PC-3 (cell line): ENCODE results near the gene SGMS1. TPM values are rescaled to one million over a fixed set of nuclear protein-coding genes. Genes with fewer than 3 reads are reported as not detected.

ENCODE experiments used
- ATAC-seq: fragments of 200-7000 bp; cut with Tn5 transposase; 2 replicates; pipeline ENCODE4 v1.9.1; 2020; ENCODE audit warnings: mild to moderate bottlenecking, moderate library complexity
- BruUV-seq: library from RNA; stranded (reverse); fragments of 400-500 nt; replicated peaks from 2 replicates; lab custom pipeline; 2021; lab: Mats Ljungman, UMichigan
- CTCF ChIA-PET: fragments of 300-600 bp; sonication (Branson Sonifier 250); formaldehyde crosslinking; loops from one replicate; lab custom pipeline; 2022; ENCODE audit warnings: antibody characterized with exemption; lab: Charles Lee
- POLR2A ChIA-PET: fragments of 300-600 bp; sonication (Branson Sonifier 250); formaldehyde crosslinking; loops from one replicate; lab custom pipeline; 2022; ENCODE audit warnings: antibody characterized with exemption; ENCODE audit not compliant: unreplicated experiment; lab: Charles Lee
- DNase-seq: peaks from one replicate; pipeline ENCODE4 v3.0.0-alpha.2; 2015
- H2AFZ ChIP-seq: fragments of 300-600 bp; sonication (generic); 2 replicates; pipeline ENCODE4 v1.6.0; 2016; ENCODE audit warnings: antibody characterized with exemption, low read length
- H3F3A ChIP-seq: fragments of 300-600 bp; sonication (generic); one replicate; pipeline ENCODE4 v1.6.0; 2017; ENCODE audit warnings: antibody characterized with exemption, low read length, control low read depth, mild to moderate bottlenecking; ENCODE audit not compliant: unreplicated experiment
- H3K27ac ChIP-seq: fragments of 300-600 bp; sonication (generic); 2 replicates; pipeline ENCODE4 v1.5.1; 2016; ENCODE audit warnings: mild to moderate bottlenecking, low read length
- H3K27me3 ChIP-seq: fragments of 300-600 bp; sonication (generic); 2 replicates; pipeline ENCODE4 v1.6.1; 2016; ENCODE audit warnings: low read length, mixed read lengths
- H3K36me3 ChIP-seq: fragments of 300-600 bp; sonication (generic); 2 replicates; pipeline ENCODE4 v1.6.1; 2016; ENCODE audit warnings: low read depth, mixed run types, low read length, mixed read lengths
- H3K4me1 ChIP-seq: fragments of 300-600 bp; sonication (generic); 2 replicates; pipeline ENCODE4 v1.5.1; 2016; ENCODE audit warnings: low read length; ENCODE audit not compliant: insufficient read depth
- H3K4me2 ChIP-seq: fragments of 300-600 bp; sonication (generic); 2 replicates; pipeline ENCODE4 v1.6.0; 2016; ENCODE audit warnings: low read length
- H3K4me3 ChIP-seq: fragments of 300-600 bp; sonication (generic); 2 replicates; pipeline ENCODE4 v1.5.1; 2016; ENCODE audit warnings: mild to moderate bottlenecking, low read length, mixed read lengths
- H3K79me2 ChIP-seq: fragments of 300-600 bp; sonication (generic); 2 replicates; pipeline ENCODE4 v1.6.1; 2017; ENCODE audit warnings: low read length, mixed read lengths
- H3K9ac ChIP-seq: fragments of 300-600 bp; sonication (generic); 2 replicates; pipeline ENCODE4 v1.6.0; 2016; ENCODE audit warnings: mild to moderate bottlenecking, low read length
- H3K9me2 ChIP-seq: fragments of 300-600 bp; sonication (generic); replicated peaks from 2 replicates; pipeline ENCODE4 v1.6.1; 2016; ENCODE audit warnings: mixed run types, low read length, mixed read lengths
- H3K9me3 ChIP-seq: fragments of 300-600 bp; sonication (generic); 2 replicates; pipeline ENCODE4 v1.6.1; 2016; ENCODE audit warnings: low read length, mixed read lengths
- H4K20me1 ChIP-seq: fragments of 300-600 bp; sonication (generic); 2 replicates; pipeline ENCODE4 v1.6.1; 2016; ENCODE audit warnings: low read length, mixed read lengths
- CTCF ChIP-seq: fragments of 300-600 bp; sonication (generic); conservative IDR thresholded peaks from 2 replicates; pipeline ENCODE4 v1.5.1; 2017; ENCODE audit warnings: antibody characterized with exemption, low read depth, mild to moderate bottlenecking, low read length
- EZH2 ChIP-seq: fragments of 300-600 bp; sonication (generic); IDR thresholded peaks from one replicate; pipeline ENCODE4 v1.6.1; 2017; ENCODE audit warnings: antibody characterized with exemption, mild to moderate bottlenecking, low read length; ENCODE audit not compliant: unreplicated experiment
- EZH2phosphoT487 ChIP-seq: fragments of 300-600 bp; sonication (generic); IDR thresholded peaks from 2 replicates; pipeline ENCODE4 v1.6.1; 2018; ENCODE audit warnings: mild to moderate bottlenecking, antibody characterized with exemption, low read length, borderline replicate concordance
- intact Hi-C: fragments of 100-400 bp; cut with micrococcal nuclease; formaldehyde crosslinking; loops from 2 replicates; pipeline ENCODE4 v1.9.0; 2023
- total RNA-seq: library from RNA; depleted of rRNA; stranded (reverse); fragments of >200 nt; gene quantifications from 2 replicates; pipeline ENCODE4 v1.2.3, GENCODE V29; 2014

Gene SGMS1
- total RNA-seq, 1 experiment from 2014 or later = 61.4 TPM

- H3K4me2 ChIP-seq = no peak overlapping the region
- H3K27me3 ChIP-seq = no peaks in the 10 kb centered on the region
- no peaks in the 10 kb centered on the region for H4K20me1 ChIP-seq
- H3K4me3 ChIP-seq = no peak overlapping the region
- POLR2A ChIA-PET = no interaction called here
- ATAC-seq (no peak; the same call in 1 of the 2 replicates), DNase-seq (no peak)
- H3K9me3 ChIP-seq = no peaks in the 10 kb centered on the region
- no peaks in the 10 kb centered on the region for H3K9me2 ChIP-seq
- TF ChIP-seq EZH2phosphoT487 (no peak), CTCF (no peak), EZH2 (no peak)
- H2AFZ ChIP-seq = no peak overlapping the region
- intact Hi-C loops = no loop called here
- no peak overlapping the region for H3K27ac ChIP-seq
- H3K4me1 ChIP-seq = no peaks in the 10 kb centered on the region
- H3F3A ChIP-seq = no peaks in the 10 kb centered on the region
- H3K79me2 ChIP-seq = no peaks in the 10 kb centered on the region
- CTCF ChIA-PET = no interaction called here
- H3K9ac ChIP-seq = no peak overlapping the region
- BruUV-seq = TSS peak; percentile 25
- H3K36me3 ChIP-seq = peaks cover 15% of the 10 kb centered on the region
Measured at GRCh38 chr10:50343702-50344331, 279.9 kb downstream of the SGMS1 start.

- H3K9me2 ChIP-seq = no peaks in the 10 kb centered on the region
- H3K4me3 ChIP-seq = no peak overlapping the region
- intact Hi-C loops = no loop called here
- no peak overlapping the region for H2AFZ ChIP-seq
- H3K79me2 ChIP-seq = no peaks in the 10 kb centered on the region
- TF ChIP-seq CTCF (no peak), EZH2 (no peak), EZH2phosphoT487 (no peak)
- no peak overlapping the region for H3K9ac ChIP-seq
- no peaks in the 10 kb centered on the region for H3K27me3 ChIP-seq
- peaks cover 15% of the 10 kb centered on the region for H3K36me3 ChIP-seq
- H3K4me2 ChIP-seq = no peak overlapping the region
- H3K27ac ChIP-seq = no peak overlapping the region
- CTCF ChIA-PET = no interaction called here
- no TSS peak for BruUV-seq
- H3K9me3 ChIP-seq = no peaks in the 10 kb centered on the region
- no peaks in the 10 kb centered on the region for H3K4me1 ChIP-seq
- no peaks in the 10 kb centered on the region for H3F3A ChIP-seq
- POLR2A ChIA-PET = no interaction called here
- DNase-seq = no peak
- H4K20me1 ChIP-seq = no peaks in the 10 kb centered on the region
- no peak for ATAC-seq
Measured at GRCh38 chr10:50341987-50342386, 281.8 kb downstream of the SGMS1 start.

- H3K9me2 ChIP-seq = no peaks in the 10 kb centered on the region
- no peak overlapping the region for H3K4me3 ChIP-seq
- H3K4me2 ChIP-seq = no peak overlapping the region
- H3K79me2 ChIP-seq = no peaks in the 10 kb centered on the region
- no peaks in the 10 kb centered on the region for H3K36me3 ChIP-seq
- no peaks in the 10 kb centered on the region for H3K9me3 ChIP-seq
- TF ChIP-seq CTCF (no peak), EZH2phosphoT487 (no peak), EZH2 (no peak)
- no peak for DNase-seq
- CTCF ChIA-PET = no interaction called here
- H3K27me3 ChIP-seq = no peaks in the 10 kb centered on the region
- no peak for ATAC-seq
- peaks cover 9% of the 10 kb centered on the region for H3K4me1 ChIP-seq
- H3K27ac ChIP-seq = no peak overlapping the region
- H3F3A ChIP-seq = no peaks in the 10 kb centered on the region
- POLR2A ChIA-PET = no interaction called here
- no peak overlapping the region for H2AFZ ChIP-seq
- BruUV-seq = no TSS peak
- intact Hi-C loops = no loop called here
- no peak overlapping the region for H3K9ac ChIP-seq
- H4K20me1 ChIP-seq = no peaks in the 10 kb centered on the region
Measured at GRCh38 chr10:50336140-50336539, 287.6 kb downstream of the SGMS1 start.
